Thyroid gland (tissue), 4 donors: Measurements from ENCODE around the gene BTBD7. TPM values are rescaled to one million over a fixed set of nuclear protein-coding genes. Genes with fewer than 3 reads are reported as not detected.

ENCODE experiments used
- DNase-seq, 2 donors: peaks; one replicate each; pipeline ENCODE4 v3.0.0-alpha.2; 2019
- H3K27ac ChIP-seq, 3 donors: fragments of 200-600 bp; sonication (generic); 1 replicate in 2 of 3; 2 replicates in 1 of 3; pipeline ENCODE4 v1.5.1; 2016 to 2019; ENCODE audit warnings: mild to moderate bottlenecking in 1 of 3, moderate library complexity in 1 of 3
- H3K27me3 ChIP-seq: fragments of 200-600 bp; sonication (generic); one replicate; pipeline ENCODE4 v1.5.1; 2019
- H3K36me3 ChIP-seq, 2 donors: fragments of 200-600 bp; sonication (generic); one replicate each; pipeline ENCODE4 v1.5.1; 2016 to 2019
- H3K4me1 ChIP-seq, 2 donors: fragments of 200-600 bp; sonication (generic); one replicate each; pipeline ENCODE4 v1.5.1; 2017 to 2019
- H3K4me3 ChIP-seq, 3 donors: fragments of 200-600 bp; sonication (generic); replicated peaks in 1 of 3; 1 replicate in 2 of 3; 2 replicates in 1 of 3; pipeline ENCODE4 v1.5.1; 2016; ENCODE audit warnings: mild to moderate bottlenecking in 1 of 3
- H3K9me3 ChIP-seq: fragments of 200-600 bp; sonication (generic); one replicate; pipeline ENCODE4 v1.5.1; 2017
- POLR2A ChIP-seq, 2 donors: fragments of 450-650 bp; IDR thresholded peaks; one replicate each; pipeline ENCODE4 v1.6.1; 2017; ENCODE audit warnings: antibody characterized with exemption in 2 of 2, mild to moderate bottlenecking in 2 of 2, moderate library complexity in 1 of 2
- WGBS, 2 donors: methylation state at CpG; one replicate each; pipeline ENCODE4 v1.1.5; 2017; 5-methylcytosine and 5-hydroxymethylcytosine counted together
- intact Hi-C: fragments of 100-400 bp; cut with DNase I; formaldehyde crosslinking; loops from one replicate; pipeline ENCODE4 v1.15.1; 2023
- total RNA-seq, 4 donors: library from RNA; depleted of rRNA; stranded (reverse); fragments of >200 nt; gene quantifications; one replicate each; pipeline ENCODE4 v1.2.3, GENCODE V29; 2016
- TF ChIP-seq, protein P1 (sequence below), 6 experiments: fragments of 200-600 bp in 3 of 6; fragments of 450-650 bp in 3 of 6; sonication (generic) in 3 of 6; IDR thresholded peaks; one replicate each; pipeline ENCODE4 v1.5.1; 2016 to 2019; ENCODE audit warnings: antibody characterized with exemption in 6 of 6, mild to moderate bottlenecking in 2 of 6, inconsistent platforms in 1 of 6, moderate library complexity in 1 of 6

BTBD7 gene, protein sequence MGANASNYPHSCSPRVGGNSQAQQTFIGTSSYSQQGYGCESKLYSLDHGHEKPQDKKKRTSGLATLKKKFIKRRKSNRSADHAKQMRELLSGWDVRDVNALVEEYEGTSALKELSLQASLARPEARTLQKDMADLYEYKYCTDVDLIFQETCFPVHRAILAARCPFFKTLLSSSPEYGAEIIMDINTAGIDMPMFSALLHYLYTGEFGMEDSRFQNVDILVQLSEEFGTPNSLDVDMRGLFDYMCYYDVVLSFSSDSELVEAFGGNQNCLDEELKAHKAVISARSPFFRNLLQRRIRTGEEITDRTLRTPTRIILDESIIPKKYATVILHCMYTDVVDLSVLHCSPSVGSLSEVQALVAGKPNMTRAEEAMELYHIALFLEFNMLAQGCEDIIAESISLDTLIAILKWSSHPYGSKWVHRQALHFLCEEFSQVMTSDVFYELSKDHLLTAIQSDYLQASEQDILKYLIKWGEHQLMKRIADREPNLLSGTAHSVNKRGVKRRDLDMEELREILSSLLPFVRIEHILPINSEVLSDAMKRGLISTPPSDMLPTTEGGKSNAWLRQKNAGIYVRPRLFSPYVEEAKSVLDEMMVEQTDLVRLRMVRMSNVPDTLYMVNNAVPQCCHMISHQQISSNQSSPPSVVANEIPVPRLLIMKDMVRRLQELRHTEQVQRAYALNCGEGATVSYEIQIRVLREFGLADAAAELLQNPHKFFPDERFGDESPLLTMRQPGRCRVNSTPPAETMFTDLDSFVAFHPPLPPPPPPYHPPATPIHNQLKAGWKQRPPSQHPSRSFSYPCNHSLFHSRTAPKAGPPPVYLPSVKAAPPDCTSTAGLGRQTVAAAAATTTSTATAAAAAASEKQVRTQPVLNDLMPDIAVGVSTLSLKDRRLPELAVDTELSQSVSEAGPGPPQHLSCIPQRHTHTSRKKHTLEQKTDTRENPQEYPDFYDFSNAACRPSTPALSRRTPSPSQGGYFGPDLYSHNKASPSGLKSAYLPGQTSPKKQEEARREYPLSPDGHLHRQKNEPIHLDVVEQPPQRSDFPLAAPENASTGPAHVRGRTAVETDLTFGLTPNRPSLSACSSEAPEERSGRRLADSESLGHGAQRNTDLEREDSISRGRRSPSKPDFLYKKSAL
- total RNA-seq: 10 to 100 TPM; 40.6 to 49.7 (median 43.9) TPM

DNA sequence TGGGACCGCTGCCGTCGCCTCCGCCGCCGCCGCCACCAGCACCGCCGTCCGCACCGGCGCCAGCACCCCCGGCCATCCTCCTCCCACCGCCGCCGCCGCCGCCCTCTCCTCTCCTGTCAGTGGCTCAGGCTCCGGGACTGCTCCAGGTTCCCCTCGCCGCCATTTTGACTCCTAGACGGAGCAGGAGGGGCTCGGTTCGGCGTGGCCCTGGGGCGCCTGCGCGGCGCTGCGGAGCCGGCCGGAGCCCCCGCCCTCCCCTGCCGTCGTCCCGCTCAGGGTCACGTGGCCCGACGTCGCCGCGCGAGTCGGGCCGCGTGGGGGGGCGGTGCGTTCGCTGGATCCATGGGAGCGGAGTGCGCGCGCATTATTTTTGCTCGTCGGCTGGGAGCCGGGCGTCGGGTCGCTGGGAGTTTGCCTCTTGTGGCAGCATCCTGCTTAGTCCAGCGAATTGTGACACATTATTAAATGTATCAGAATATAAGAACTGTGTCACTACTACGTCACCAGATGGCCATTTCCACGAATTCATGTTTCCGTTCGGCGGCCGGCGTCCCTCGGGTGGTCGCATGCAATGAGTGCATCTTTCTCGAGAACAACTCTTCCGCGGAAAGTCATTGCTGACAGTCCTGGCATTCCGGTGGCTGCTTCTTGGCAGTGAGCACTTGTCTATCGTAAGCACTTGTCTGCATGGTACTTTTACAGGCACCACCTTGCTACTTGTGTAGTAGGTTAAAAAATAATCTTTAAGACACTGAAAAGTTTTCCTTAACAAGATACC lies at the start of gene BTBD7:
TSS of gene BTBD7 (minus strand) at position 184 of the 778 bp plus-strand sequence. CDS start 36,985 bp downstream, outside the sequence.
- no peaks in the 10 kb centered on the region for H3K9me3 ChIP-seq
- intact Hi-C loops: no loop called here
- no peaks in the 10 kb centered on the region for H3K36me3 ChIP-seq
- 0 to 1% methylated on average over 35 to 39 of the region's 74 CpGs for WGBS, 2 donors
- H3K4me3 ChIP-seq: peak within 1 kb of the TSS; percentile 44 to 97 (median 79)
- DNase-seq: peak; percentile 96
- H3K27ac ChIP-seq: peak within 1 kb of the TSS; percentile 92 to 98 (median 95)
- H3K27me3 ChIP-seq: no peaks in the 10 kb centered on the region
- TF ChIP-seq POLR2A (IDR thresholded peaks at IDR 0.05): peak in 1 of 2 donors; percentile 84
- TF ChIP-seq, protein P1, sequence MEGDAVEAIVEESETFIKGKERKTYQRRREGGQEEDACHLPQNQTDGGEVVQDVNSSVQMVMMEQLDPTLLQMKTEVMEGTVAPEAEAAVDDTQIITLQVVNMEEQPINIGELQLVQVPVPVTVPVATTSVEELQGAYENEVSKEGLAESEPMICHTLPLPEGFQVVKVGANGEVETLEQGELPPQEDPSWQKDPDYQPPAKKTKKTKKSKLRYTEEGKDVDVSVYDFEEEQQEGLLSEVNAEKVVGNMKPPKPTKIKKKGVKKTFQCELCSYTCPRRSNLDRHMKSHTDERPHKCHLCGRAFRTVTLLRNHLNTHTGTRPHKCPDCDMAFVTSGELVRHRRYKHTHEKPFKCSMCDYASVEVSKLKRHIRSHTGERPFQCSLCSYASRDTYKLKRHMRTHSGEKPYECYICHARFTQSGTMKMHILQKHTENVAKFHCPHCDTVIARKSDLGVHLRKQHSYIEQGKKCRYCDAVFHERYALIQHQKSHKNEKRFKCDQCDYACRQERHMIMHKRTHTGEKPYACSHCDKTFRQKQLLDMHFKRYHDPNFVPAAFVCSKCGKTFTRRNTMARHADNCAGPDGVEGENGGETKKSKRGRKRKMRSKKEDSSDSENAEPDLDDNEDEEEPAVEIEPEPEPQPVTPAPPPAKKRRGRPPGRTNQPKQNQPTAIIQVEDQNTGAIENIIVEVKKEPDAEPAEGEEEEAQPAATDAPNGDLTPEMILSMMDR (IDR thresholded peaks at IDR 0.05): peak in 1 of 6 experiments; percentile 36
- H3K4me1 ChIP-seq: peaks cover 23 to 35% of the 10 kb centered on the region in 2 donors

DNA sequence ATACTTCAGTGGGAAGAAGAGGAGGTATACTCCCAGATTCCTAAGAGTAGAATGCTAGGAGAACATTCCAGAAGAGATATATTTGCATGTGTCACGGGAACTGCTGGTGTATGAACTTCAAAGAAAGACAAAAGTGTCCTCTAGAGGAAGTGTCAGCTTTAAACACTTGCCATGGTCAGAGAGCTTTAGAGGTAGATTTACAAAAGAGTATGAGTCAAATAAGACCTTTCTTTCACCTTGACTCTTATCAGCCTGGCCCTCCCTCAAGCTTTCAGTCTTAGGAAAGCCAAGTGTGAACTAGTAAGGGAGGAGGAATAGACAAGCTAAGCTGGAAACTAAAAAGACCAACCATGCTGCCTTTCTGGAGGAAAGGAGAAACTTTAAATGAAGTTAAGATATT lies 48.8 kb upstream of the BTBD7 start:
- intact Hi-C loops: no loop called here
- WGBS, 2 donors: 53 to 56% methylated on average over 1 of the region's 1 CpG

DNA sequence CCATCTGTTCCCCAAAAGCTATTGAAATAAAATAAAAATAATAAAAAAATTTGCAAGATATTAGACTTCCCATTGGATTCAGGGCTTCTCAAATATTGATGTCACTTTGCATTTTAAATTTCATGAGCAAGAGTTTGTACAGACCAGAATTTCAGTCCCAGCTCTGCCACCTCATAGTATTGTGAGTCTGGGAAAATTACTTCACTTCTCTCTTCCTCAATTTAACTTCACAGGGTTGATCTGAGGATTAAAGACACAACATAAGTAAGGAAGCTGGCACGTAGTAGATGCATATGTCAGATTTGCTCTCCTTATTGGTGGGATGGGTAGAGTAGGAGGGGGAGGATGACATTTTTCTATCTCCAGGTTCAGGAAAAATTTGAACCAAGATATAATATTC lies 47.0 kb upstream of the BTBD7 start:
- intact Hi-C loops: no loop called here
- Histone ChIP-seq H3K4me1 (no peaks in the 10 kb centered on the region), H3K9me3 (no peaks in the 10 kb centered on the region), H3K27me3 (no peaks in the 10 kb centered on the region), H3K36me3 (no peaks in the 10 kb centered on the region), H3K4me3 (no peak overlapping the region), H3K27ac (no peak overlapping the region)
- WGBS, 2 donors: 63 to 84% methylated on average over 1 of the region's 1 CpG
- DNase-seq: no peak
- no peak for TF ChIP-seq POLR2A (IDR thresholded peaks at IDR 0.05)
- TF ChIP-seq, protein P1 (IDR thresholded peaks at IDR 0.05): no peak

More for the DNA sequence above, 48.8 kb upstream of the BTBD7 start:
- Histone ChIP-seq H3K4me1 (no peaks in the 10 kb centered on the region), H3K27me3 (no peaks in the 10 kb centered on the region), H3K4me3 (no peak overlapping the region), H3K27ac (no peak overlapping the region), H3K36me3 (no peaks in the 10 kb centered on the region), H3K9me3 (no peaks in the 10 kb centered on the region)
- no peak for DNase-seq
- TF ChIP-seq POLR2A (IDR thresholded peaks at IDR 0.05): no peak
- TF ChIP-seq, protein P1 (IDR thresholded peaks at IDR 0.05): no peak

DNA sequence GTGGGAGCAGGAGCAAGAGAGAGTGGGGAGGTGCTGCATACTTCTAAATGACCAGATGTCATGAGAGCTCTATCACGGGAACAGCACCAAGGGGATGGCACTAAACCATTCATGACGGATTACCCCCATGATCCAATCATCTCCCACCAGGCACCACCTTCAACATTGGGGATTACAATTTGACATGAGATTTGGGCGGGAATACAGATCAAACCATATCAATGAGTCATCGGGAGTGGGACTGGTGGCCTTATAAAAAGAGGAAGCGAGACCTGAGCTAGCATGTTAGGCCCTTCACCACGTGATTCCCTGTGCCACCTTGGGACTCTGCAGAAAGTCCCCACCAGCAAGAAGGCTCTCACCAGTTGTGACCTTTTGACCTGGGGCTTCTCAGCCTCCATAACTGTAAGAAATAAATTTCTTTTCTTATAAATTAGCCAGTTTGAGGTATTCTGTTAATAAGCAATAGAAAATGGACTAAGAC lies 42.9 kb upstream of the BTBD7 start:
- no peaks in the 10 kb centered on the region for H3K36me3 ChIP-seq
- no peak overlapping the region for H3K4me3 ChIP-seq
- H3K27ac ChIP-seq: no peak overlapping the region
- intact Hi-C loops: no loop called here
- DNase-seq: no peak
- no peaks in the 10 kb centered on the region for H3K9me3 ChIP-seq
- no peaks in the 10 kb centered on the region for H3K27me3 ChIP-seq
- H3K4me1 ChIP-seq: no peaks in the 10 kb centered on the region
- TF ChIP-seq POLR2A (IDR thresholded peaks at IDR 0.05): no peak
- TF ChIP-seq, protein P1 (IDR thresholded peaks at IDR 0.05): no peak
- WGBS, 2 donors: 82 to 89% methylated on average over 6 of the region's 6 CpGs
